ENCODE measurements around the gene DFFB. TPM values are rescaled to one million over a fixed set of nuclear protein-coding genes. Genes with fewer than 3 reads are reported as not detected.

The DFFB gene
- total and polyA plus RNA-seq, 2 donors (not counting 1 experiment from before 2014, with no cell fraction given): 6.4 to 7.6 TPM

DNA sequence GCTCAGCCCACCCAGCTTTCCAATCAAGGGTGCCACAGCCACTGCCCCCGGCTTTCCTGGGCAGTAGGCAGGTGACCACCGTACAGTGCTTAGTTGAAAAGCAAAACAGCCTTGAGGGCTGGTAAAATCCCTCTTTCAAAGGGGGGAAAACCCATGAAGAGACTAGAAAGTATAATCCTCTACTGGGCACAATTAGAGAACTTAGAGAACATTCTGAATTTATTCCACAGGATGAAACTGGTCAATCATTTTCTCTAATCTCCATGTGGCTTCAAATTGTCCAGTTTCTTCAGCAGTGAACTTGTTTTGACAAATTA is 45.7 kb upstream of the DFFB start:
- DNase-seq (ENCODE audit: low read depth in 2 of 2): no peak
- H3K4me1 ChIP-seq (ENCODE audit: control insufficient read depth, extremely low read depth, insufficient read depth, low read length): no peaks in the 10 kb centered on the region
- no peaks in the 10 kb centered on the region for H3K27me3 ChIP-seq (ENCODE audit: control insufficient read depth, insufficient read depth, low read length)
- H3K9ac ChIP-seq (ENCODE audit: insufficient read depth, low read length): no peak overlapping the region
- H3K4me3 ChIP-seq (replicated peaks in 1 of 4; ENCODE audit: control extremely low read depth in 1 of 4, insufficient read depth in 1 of 4, low read depth in 3 of 4, low read length in 4 of 4): no peak overlapping the region
- peaks cover 2% of the 10 kb centered on the region for H3K36me3 ChIP-seq (ENCODE audit: control insufficient read depth, insufficient read depth, low read length)
- no peak overlapping the region for H3K4me2 ChIP-seq (ENCODE audit: extremely low read depth, insufficient read depth, low read length)
- H3K79me2 ChIP-seq (ENCODE audit: control insufficient read depth, insufficient read depth, low read length): no peaks in the 10 kb centered on the region
- H2AFZ ChIP-seq (ENCODE audit: low read length): no peak overlapping the region
- TF ChIP-seq, protein P1, sequence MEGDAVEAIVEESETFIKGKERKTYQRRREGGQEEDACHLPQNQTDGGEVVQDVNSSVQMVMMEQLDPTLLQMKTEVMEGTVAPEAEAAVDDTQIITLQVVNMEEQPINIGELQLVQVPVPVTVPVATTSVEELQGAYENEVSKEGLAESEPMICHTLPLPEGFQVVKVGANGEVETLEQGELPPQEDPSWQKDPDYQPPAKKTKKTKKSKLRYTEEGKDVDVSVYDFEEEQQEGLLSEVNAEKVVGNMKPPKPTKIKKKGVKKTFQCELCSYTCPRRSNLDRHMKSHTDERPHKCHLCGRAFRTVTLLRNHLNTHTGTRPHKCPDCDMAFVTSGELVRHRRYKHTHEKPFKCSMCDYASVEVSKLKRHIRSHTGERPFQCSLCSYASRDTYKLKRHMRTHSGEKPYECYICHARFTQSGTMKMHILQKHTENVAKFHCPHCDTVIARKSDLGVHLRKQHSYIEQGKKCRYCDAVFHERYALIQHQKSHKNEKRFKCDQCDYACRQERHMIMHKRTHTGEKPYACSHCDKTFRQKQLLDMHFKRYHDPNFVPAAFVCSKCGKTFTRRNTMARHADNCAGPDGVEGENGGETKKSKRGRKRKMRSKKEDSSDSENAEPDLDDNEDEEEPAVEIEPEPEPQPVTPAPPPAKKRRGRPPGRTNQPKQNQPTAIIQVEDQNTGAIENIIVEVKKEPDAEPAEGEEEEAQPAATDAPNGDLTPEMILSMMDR (conservative IDR thresholded peaks at IDR 0.05 in 1 of 2, IDR thresholded peaks at IDR 0.05 in 1 of 2; ENCODE audit: low read depth in 1 of 2, low read length in 2 of 2): no peak
- TF ChIP-seq EZH2 (IDR thresholded peaks at IDR 0.05; ENCODE audit: low read length, missing control alignments): no peak
- H3K27ac ChIP-seq (ENCODE audit: insufficient read depth, low read length): no peak overlapping the region
- H4K20me1 ChIP-seq (ENCODE audit: control insufficient read depth, extremely low read depth, insufficient read depth, low read length): no peaks in the 10 kb centered on the region
- H3K9me3 ChIP-seq (ENCODE audit: control insufficient read depth, insufficient read depth, low read depth, low read length): no peaks in the 10 kb centered on the region

DNA sequence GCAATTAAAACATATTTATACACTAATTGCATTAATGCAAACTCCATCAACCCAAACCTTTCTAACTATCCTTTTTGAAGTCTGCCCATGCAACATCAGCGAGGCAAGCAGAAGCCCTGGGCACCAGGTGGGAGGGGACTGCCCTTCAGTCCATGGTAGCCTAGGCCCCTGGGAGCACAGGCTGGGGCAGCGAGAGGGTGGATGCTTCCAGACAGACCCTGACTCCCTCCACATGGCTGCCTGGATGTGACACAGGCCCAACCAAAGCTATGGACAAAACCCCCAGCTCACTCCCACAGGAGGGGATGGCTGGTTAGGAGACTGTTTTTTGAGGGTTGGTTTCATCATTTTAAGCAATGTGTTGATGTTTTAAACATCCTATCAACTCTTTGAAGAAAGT is 43.2 kb upstream of the DFFB start:
- Histone ChIP-seq H3K27ac (ENCODE audit: insufficient read depth, low read length) (no peak overlapping the region), H3K27me3 (ENCODE audit: control insufficient read depth, insufficient read depth, low read length) (no peaks in the 10 kb centered on the region), H3K9me3 (ENCODE audit: control insufficient read depth, insufficient read depth, low read depth, low read length) (no peaks in the 10 kb centered on the region), H2AFZ (ENCODE audit: low read length) (no peak overlapping the region), H3K9ac (ENCODE audit: insufficient read depth, low read length) (no peak overlapping the region), H3K79me2 (ENCODE audit: control insufficient read depth, insufficient read depth, low read length) (no peaks in the 10 kb centered on the region), H3K4me1 (ENCODE audit: control insufficient read depth, extremely low read depth, insufficient read depth, low read length) (no peaks in the 10 kb centered on the region), H3K4me2 (ENCODE audit: extremely low read depth, insufficient read depth, low read length) (no peak overlapping the region), H3K36me3 (ENCODE audit: control insufficient read depth, insufficient read depth, low read length) (peaks cover 2% of the 10 kb centered on the region), H3K4me3 (replicated peaks in 1 of 4; ENCODE audit: control extremely low read depth in 1 of 4, insufficient read depth in 1 of 4, low read depth in 3 of 4, low read length in 4 of 4) (no peak overlapping the region), H4K20me1 (ENCODE audit: control insufficient read depth, extremely low read depth, insufficient read depth, low read length) (no peaks in the 10 kb centered on the region)
- DNase-seq (ENCODE audit: low read depth in 2 of 2): no peak
- no peak for TF ChIP-seq EZH2 (IDR thresholded peaks at IDR 0.05; ENCODE audit: low read length, missing control alignments)
- TF ChIP-seq, protein P1 (conservative IDR thresholded peaks at IDR 0.05 in 1 of 2, IDR thresholded peaks at IDR 0.05 in 1 of 2; ENCODE audit: low read depth in 1 of 2, low read length in 2 of 2): no peak

DNA sequence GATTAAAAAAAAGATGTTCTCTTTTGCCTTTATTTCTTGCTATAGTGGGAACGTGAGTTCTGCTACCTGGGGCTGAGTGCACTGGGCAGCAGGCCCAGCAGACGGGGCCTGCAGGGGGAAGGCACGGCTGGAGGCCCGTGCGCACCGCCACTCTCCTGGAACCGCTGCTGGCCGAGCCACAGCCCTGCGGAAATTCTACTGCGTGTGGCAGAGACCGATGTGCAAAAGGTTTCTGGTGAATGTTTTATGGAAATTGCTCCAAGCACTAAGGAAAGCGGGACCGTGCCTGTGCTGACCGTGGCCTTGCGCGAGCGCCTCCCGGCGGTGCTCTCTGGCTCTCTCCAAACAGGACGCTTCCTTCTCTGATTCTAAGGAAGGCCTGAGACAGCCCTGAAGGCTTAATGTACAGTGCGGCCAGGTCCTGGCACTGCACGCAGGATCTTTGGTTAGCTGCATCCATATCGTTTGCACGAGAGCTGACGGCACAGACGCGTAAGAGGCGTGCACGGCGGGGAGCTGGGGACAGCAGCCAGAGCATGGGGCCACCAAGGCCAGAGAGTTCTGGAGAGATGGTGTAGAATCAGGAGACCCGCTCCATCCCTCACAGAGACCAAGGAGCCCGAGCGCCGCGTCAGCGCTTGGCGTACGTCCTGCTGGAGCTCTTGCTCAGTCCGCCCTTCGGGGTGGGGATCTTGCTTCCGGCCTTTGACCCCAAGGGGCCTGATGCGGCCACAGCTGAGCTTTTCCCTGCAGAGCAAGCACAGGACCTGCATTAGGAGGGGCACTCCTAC is 42.3 kb upstream of the DFFB start:
- H3K4me3 ChIP-seq (replicated peaks in 1 of 4; ENCODE audit: control extremely low read depth in 1 of 4, insufficient read depth in 1 of 4, low read depth in 3 of 4, low read length in 4 of 4): no peak overlapping the region
- H3K9ac ChIP-seq (ENCODE audit: insufficient read depth, low read length): no peak overlapping the region
- no peaks in the 10 kb centered on the region for H4K20me1 ChIP-seq (ENCODE audit: control insufficient read depth, extremely low read depth, insufficient read depth, low read length)
- no peak overlapping the region for H2AFZ ChIP-seq (ENCODE audit: low read length)
- no peaks in the 10 kb centered on the region for H3K27me3 ChIP-seq (ENCODE audit: control insufficient read depth, insufficient read depth, low read length)
- H3K36me3 ChIP-seq (ENCODE audit: control insufficient read depth, insufficient read depth, low read length): peaks cover 2% of the 10 kb centered on the region
- no peaks in the 10 kb centered on the region for H3K4me1 ChIP-seq (ENCODE audit: control insufficient read depth, extremely low read depth, insufficient read depth, low read length)
- no peaks in the 10 kb centered on the region for H3K9me3 ChIP-seq (ENCODE audit: control insufficient read depth, insufficient read depth, low read depth, low read length)
- H3K27ac ChIP-seq (ENCODE audit: insufficient read depth, low read length): no peak overlapping the region
- no peak for DNase-seq (ENCODE audit: low read depth in 2 of 2)
- no peaks in the 10 kb centered on the region for H3K79me2 ChIP-seq (ENCODE audit: control insufficient read depth, insufficient read depth, low read length)
- H3K4me2 ChIP-seq (ENCODE audit: extremely low read depth, insufficient read depth, low read length): no peak overlapping the region
- TF ChIP-seq, protein P1 (conservative IDR thresholded peaks at IDR 0.05 in 1 of 2, IDR thresholded peaks at IDR 0.05 in 1 of 2; ENCODE audit: low read depth in 1 of 2, low read length in 2 of 2): no peak

Data from fibroblast of lung (primary cell).